Mucosa of descending colon (tissue), 3 donors: ENCODE measurements around the gene UNC5CL. TPM values are rescaled to one million over a fixed set of nuclear protein-coding genes. Genes with fewer than 3 reads are reported as not detected.

Source experiments
- ATAC-seq: fragments of 200-7000 bp; cut with Tn5 transposase; one replicate; pipeline ENCODE4 v1.9.1; 2020; ENCODE audit warnings: mild to moderate bottlenecking, moderate library complexity
- DNase-seq, 3 donors: peaks; one replicate each; pipeline ENCODE4 v3.0.0-alpha.2; 2020
- H3K36me3 ChIP-seq: fragments of 200-600 bp; one replicate; pipeline ENCODE4 v1.8.0; 2021; ENCODE audit warnings: low read depth, mild to moderate bottlenecking
- H3K4me1 ChIP-seq: fragments of 200-600 bp; one replicate; pipeline ENCODE4 v1.8.0; 2021; ENCODE audit warnings: low read depth, mild to moderate bottlenecking
- H3K4me3 ChIP-seq: fragments of 200-600 bp; one replicate; pipeline ENCODE4 v1.8.0; 2021; ENCODE audit warnings: mild to moderate bottlenecking
- H3K9me3 ChIP-seq: fragments of 200-600 bp; one replicate; pipeline ENCODE4 v1.8.0; 2021; ENCODE audit warnings: mild to moderate bottlenecking
- CTCF ChIP-seq: fragments of 200-600 bp; IDR thresholded peaks from one replicate; pipeline ENCODE4 v1.8.0; 2022; ENCODE audit warnings: antibody characterized with exemption, mild to moderate bottlenecking
- intact Hi-C, 2 donors: fragments of 100-400 bp; cut with DNase I in 1 of 2; cut with micrococcal nuclease in 1 of 2; formaldehyde crosslinking; loops; one replicate each; pipeline versions ENCODE4 v1.11.0 to v1.11.1; 2022; cut with DNase I, micrococcal nuclease
- total RNA-seq, 3 donors: library from RNA; stranded (reverse); fragmentation: NEBNext Ultra II Directional in 2 of 3; extraction: Animal tissue kit (Norgen Biotek cat#: 25700) in 2 of 3; gene quantifications; one replicate each; pipeline versions ENCODE4 v1.2.1 to v1.2.4, GENCODE V29; 2021 to 2023
- donor health status: DM: no; HTN: no; CAD: no; lungs with moderate emphysema.
- donor health status: DM: no; HTN: no; CAD: no.
- donor health status: DM: no; HTN: yes; CAD: no.

UNC5CL gene
- total RNA-seq, 3 donors from 2014 or later: 3.4 to 9.7 (median 7.4) TPM

DNA sequence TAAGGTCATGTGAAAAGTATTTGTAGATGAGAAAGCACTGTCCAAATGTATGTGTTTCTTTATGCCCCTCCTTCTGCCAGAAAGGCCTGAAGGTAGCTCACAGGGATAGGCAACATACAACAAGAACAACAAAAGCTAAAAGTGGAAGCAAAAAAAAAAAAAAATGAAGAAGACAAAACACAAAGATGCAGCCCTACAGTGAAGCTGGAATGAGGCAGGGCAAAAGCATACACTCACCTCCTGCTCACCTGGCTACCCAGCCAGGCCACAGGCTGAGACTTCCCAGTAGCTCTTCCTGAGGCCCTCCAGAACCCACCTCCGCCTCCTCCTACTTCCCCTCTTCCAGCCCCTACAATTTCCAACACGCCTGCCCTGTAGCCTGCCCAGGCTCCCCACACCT lies 2.4 kb downstream of the UNC5CL start:
- Histone ChIP-seq H3K36me3 (no peaks in the 10 kb centered on the region), H3K9me3 (no peaks in the 10 kb centered on the region), H3K4me1 (peaks cover 8% of the 10 kb centered on the region), H3K4me3 (no peak overlapping the region)
- intact Hi-C loops: no loop called here
- no peak for ATAC-seq
- TF ChIP-seq CTCF: no peak
- no peak for DNase-seq

DNA sequence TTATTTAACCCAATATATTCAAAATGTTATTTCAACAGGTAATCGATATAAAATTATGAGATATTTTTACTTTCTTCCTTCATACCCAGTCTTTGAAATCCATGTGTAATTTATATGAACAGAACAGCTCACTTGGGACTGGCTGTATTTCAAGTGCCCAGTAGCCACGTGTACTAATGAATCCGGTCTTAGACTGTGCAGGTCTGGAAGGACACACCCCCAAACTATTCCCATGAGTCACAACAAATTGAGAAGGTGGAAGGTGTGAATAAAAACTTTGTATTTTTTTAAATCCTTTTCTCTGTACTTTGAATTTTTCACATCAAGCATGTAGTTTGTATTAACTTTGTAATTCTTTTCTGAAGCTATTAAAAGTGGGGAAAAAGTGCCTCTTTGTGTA lies 2.8 kb downstream of the UNC5CL start:
- ATAC-seq (no peak), DNase-seq (no peak)
- Histone ChIP-seq H3K4me1 (peaks cover 8% of the 10 kb centered on the region), H3K9me3 (no peaks in the 10 kb centered on the region), H3K36me3 (no peaks in the 10 kb centered on the region), H3K4me3 (no peak overlapping the region)
- TF ChIP-seq CTCF: no peak
- intact Hi-C loops: no loop called here

DNA sequence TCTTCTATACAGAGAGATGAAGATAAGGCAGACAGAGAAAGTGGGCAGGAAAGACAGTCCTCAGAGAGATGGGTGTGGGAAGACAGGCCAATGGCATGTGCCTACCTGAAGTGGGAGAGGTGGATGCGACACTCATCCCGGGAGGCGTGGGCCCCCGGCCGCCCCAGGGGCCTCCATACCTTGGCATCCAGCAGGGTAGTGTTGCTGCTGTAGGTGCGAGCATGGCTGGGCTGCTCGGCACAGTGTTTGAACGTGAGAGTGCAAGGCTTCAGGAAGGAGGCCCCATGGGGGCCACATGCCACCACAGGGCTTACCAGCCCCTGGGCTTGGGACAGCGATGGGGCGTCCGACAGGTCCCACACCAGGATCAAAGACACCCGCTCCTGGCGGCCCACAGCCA lies 5.2 kb downstream of the UNC5CL start:
- ATAC-seq: no peak
- no peak for TF ChIP-seq CTCF
- no peak overlapping the region for H3K4me3 ChIP-seq
- H3K4me1 ChIP-seq: no peaks in the 10 kb centered on the region
- no peaks in the 10 kb centered on the region for H3K36me3 ChIP-seq
- H3K9me3 ChIP-seq: no peaks in the 10 kb centered on the region
- no peak for DNase-seq
- intact Hi-C loops: no loop called here

- DNase-seq (no peak), ATAC-seq (no peak)
- no peaks in the 10 kb centered on the region for H3K36me3 ChIP-seq
- no peak overlapping the region for H3K4me3 ChIP-seq
- intact Hi-C loops: no loop called here
- H3K4me1 ChIP-seq: peaks cover under 1% of the 10 kb centered on the region
- H3K9me3 ChIP-seq: no peaks in the 10 kb centered on the region
- no peak for TF ChIP-seq CTCF
These were observed 6.2 kb downstream of the UNC5CL start for GRCh38 chr6:41032830-41033229.

DNA sequence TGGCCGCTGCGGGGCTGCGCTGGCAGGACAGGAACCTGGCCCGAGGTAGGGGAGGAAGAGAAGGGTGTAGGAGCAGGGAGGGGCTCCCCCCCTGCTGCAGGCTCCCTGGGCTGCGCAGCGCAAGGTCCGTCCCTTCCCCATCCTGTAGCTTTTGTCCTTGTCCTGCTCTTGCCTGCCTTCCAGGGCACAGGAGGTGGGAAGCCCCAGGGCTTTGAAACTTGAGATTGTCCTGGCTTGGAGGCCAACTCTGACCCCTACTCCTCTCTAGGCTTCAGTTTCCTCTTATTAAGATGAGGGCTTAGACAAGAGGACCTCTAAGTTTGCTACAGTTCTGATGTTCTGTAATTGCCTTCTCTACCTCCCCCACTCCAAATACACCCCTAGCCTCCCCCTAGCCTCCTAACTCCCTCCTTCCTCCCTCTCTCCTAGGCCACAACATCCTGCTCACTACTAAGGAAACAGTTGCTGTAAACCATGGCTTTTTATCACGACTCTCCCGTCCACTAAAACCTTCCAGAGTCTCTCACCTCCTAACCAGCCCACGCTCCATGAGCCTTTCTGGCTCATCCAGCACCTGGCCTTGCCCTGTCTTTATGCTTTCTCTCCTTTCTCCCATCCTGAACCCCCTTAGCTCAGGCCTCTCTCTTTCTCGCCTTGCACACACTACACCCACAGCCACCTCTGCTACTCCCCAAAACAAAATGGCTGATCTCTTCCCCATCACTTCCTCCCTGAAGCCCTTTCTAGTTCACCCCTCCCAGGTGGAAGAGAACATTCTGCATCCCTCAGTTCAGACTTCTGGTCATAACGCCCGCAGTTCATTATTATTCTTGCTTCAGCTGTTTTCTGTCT lies 10.2 kb downstream of the UNC5CL start:
- H3K4me1 ChIP-seq: peaks cover 6% of the 10 kb centered on the region

More for the DNA sequence above, 10.2 kb downstream of the UNC5CL start:
- peak; percentile 76 for ATAC-seq
- no peak overlapping the region for H3K4me3 ChIP-seq
- H3K9me3 ChIP-seq: no peaks in the 10 kb centered on the region
- no peaks in the 10 kb centered on the region for H3K36me3 ChIP-seq
- no peak for TF ChIP-seq CTCF
- intact Hi-C loops: loop anchor here in 1 of 2 donors (10.0 kb wide), 1 partner anchor 134 kb away; no protein-coding TSS in a partner anchor
- DNase-seq: no peak
